Adrenal gland (tissue), 12 donors: ENCODE results near the gene ZNF18. TPM values are rescaled to one million over a fixed set of nuclear protein-coding genes. Genes with fewer than 3 reads are reported as not detected.

ENCODE experiments used
- DNase-seq, 7 donors: peaks; one replicate each; pipeline ENCODE4 v3.0.0-alpha.2; 2019 to 2020
- H3K27ac ChIP-seq, 5 donors: fragments of 200-600 bp; sonication (generic) in 4 of 5; 1 replicate in 3 of 5; 2 replicates in 2 of 5; pipeline versions ENCODE4 v1.5.1 to v1.8.0; 2016 to 2020; ENCODE audit warnings: mild to moderate bottlenecking in 1 of 5
- H3K27me3 ChIP-seq: fragments of 200-600 bp; 2 replicates; pipeline ENCODE4 v1.8.0; 2021
- H3K36me3 ChIP-seq, 2 donors: fragments of 200-600 bp; replicated peaks in 1 of 2; 1 replicate in 1 of 2; 2 replicates in 1 of 2; pipeline versions ENCODE4 v1.5.1 to v1.8.0; 2018 to 2022
- H3K4me1 ChIP-seq, 2 donors: fragments of 200-600 bp; replicated peaks in 1 of 2; 1 replicate in 1 of 2; 2 replicates in 1 of 2; pipeline versions ENCODE4 v1.5.1 to v1.8.0; 2018 to 2021
- H3K4me3 ChIP-seq, 4 donors: fragments of 200-600 bp; sonication (generic) in 3 of 4; one replicate each; pipeline ENCODE4 v1.5.1; 2016 to 2018
- H3K9me3 ChIP-seq, 3 donors: fragments of 200-600 bp; sonication (generic) in 1 of 3; replicated peaks in 1 of 3; 1 replicate in 2 of 3; 2 replicates in 1 of 3; pipeline versions ENCODE4 v1.5.1 to v1.8.0; 2016 to 2021
- POLR2A ChIP-seq, 2 donors: fragments of 450-650 bp; IDR thresholded peaks; one replicate each; pipeline ENCODE4 v1.6.1; 2017; ENCODE audit warnings: antibody characterized with exemption in 2 of 2, mild to moderate bottlenecking in 2 of 2, moderate library complexity in 1 of 2
- WGBS, 4 donors: extraction: QIAGEN DNeasy Blood & Tissue Kit in 2 of 4; methylation state at CpG; one replicate each; pipeline versions ENCODE4 v1.1.5 to v1.1.7; 2013 to 2017; 5-methylcytosine and 5-hydroxymethylcytosine counted together
- intact Hi-C, 2 donors: fragments of 100-400 bp; cut with DNase I; formaldehyde crosslinking; loops; one replicate each; pipeline versions ENCODE4 v1.14.1 to v1.15.0; 2022 to 2023
- polyA plus RNA-seq, 3 donors: library from polyadenylated mRNA; stranded (reverse); fragments of 200-250 nt in 2 of 3; fragments of 350-450 nt in 1 of 3; fragmentation: Illumina TruSeq in 1 of 3; extraction: RNeasy Lipid Tissue Mini Kit (QIAGEN cat#74804) in 1 of 3; gene quantifications; one replicate each; pipeline ENCODE4 v1.2.3, GENCODE V29; 2013 to 2014
- total RNA-seq, 9 donors: library from RNA; depleted of rRNA in 4 of 9; stranded (reverse); fragments of >200 nt in 4 of 9; fragments of 120-200 nt in 1 of 9; fragmentation: NEBNext Ultra II Directional in 1 of 9; extraction: Animal tissue kit (Norgen Biotek cat#: 25700) in 1 of 9; gene quantifications; one replicate each; pipeline versions ENCODE4 v1.1.0 to v1.2.4, GENCODE V29; 2013 to 2023
- TF ChIP-seq, protein P1 (sequence below), 6 experiments: fragments of 450-650 bp in 4 of 6; fragments of 200-600 bp in 2 of 6; sonication (generic) in 1 of 6; IDR thresholded peaks; 1 replicate in 5 of 6; 2 replicates in 1 of 6; pipeline versions ENCODE4 v1.5.1 to v1.8.0; 2016 to 2021; ENCODE audit warnings: antibody characterized with exemption in 6 of 6, mild to moderate bottlenecking in 2 of 6, moderate library complexity in 1 of 6
- donor health status: healthy with polysubstance abuse.
- donor health status: Bipolar disorder and iron deficiency.
- donor health status: DM: yes; HTN: yes; CAD: no.
- donor health status: DM: no; HTN: no; CAD: no.
- donor health status: DM: no; HTN: no; CAD: no.
- donor health status: DM: yes; HTN: yes; CAD: no.

Gene ZNF18
- total and polyA plus RNA-seq, 12 donors = 3.4 to 17.5 (median 6.3) TPM

DNA sequence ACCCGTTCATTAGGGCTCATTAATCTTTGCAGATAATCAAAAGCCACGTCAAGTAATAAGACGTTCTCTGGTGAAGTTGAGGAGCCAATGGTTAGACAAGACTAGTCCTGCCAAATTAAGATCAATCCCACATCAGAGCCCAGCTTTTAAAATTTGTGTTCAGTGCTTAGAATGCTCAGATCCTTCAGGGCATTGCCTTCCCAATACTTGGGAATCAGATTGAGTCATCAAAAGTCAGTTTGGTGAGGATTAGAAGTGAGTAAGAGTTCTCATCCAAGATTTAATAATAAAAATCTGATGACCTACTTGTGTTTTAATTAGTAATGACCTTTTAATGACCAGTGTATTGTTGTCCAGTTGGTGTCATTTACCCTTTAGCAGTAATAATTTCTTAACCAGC, 43.2 kb upstream of the ZNF18 start:
- intact Hi-C loops = loop anchor here in 1 of 2 donors (10.0 kb wide), 1 partner anchor 64 kb away; no protein-coding TSS in a partner anchor
- TF ChIP-seq, protein P1, sequence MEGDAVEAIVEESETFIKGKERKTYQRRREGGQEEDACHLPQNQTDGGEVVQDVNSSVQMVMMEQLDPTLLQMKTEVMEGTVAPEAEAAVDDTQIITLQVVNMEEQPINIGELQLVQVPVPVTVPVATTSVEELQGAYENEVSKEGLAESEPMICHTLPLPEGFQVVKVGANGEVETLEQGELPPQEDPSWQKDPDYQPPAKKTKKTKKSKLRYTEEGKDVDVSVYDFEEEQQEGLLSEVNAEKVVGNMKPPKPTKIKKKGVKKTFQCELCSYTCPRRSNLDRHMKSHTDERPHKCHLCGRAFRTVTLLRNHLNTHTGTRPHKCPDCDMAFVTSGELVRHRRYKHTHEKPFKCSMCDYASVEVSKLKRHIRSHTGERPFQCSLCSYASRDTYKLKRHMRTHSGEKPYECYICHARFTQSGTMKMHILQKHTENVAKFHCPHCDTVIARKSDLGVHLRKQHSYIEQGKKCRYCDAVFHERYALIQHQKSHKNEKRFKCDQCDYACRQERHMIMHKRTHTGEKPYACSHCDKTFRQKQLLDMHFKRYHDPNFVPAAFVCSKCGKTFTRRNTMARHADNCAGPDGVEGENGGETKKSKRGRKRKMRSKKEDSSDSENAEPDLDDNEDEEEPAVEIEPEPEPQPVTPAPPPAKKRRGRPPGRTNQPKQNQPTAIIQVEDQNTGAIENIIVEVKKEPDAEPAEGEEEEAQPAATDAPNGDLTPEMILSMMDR (IDR thresholded peaks at IDR 0.05) = no peak
- TF ChIP-seq POLR2A (IDR thresholded peaks at IDR 0.05) = no peak

DNA sequence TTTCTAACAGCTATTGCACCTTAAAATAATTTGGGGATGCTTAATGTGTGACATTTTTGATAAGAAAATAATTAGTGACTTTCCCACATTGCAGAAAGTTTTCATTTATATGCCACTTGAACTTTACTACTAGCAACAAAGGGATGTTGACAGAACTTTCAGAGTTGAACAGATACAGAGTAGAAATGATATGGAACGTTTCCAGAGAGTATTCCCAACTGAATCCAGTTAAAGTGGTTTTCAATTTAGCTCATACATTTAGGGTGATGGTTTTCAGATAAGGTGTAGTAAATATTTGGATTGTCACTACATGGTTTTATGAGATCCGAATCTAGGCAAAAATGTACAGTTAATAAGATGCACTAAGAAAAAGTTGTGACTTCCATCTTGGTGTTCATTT, 40.7 kb upstream of the ZNF18 start:
- H3K4me3 ChIP-seq = no peak overlapping the region
- intact Hi-C loops = no loop called here
- no peak for DNase-seq
- H3K36me3 ChIP-seq = no peaks in the 10 kb centered on the region
- H3K9me3 ChIP-seq = no peaks in the 10 kb centered on the region
- no peak for TF ChIP-seq POLR2A (IDR thresholded peaks at IDR 0.05)
- TF ChIP-seq, protein P1 (IDR thresholded peaks at IDR 0.05) = no peak
- H3K27me3 ChIP-seq = no peaks in the 10 kb centered on the region
- H3K4me1 ChIP-seq = peaks cover 4 to 59% of the 10 kb centered on the region in 2 donors
- 41 to 59% (median 49%) methylated on average over 2 of the region's 2 CpGs for WGBS, 4 donors
- H3K27ac ChIP-seq = no peak overlapping the region

More for the DNA sequence above, 43.2 kb upstream of the ZNF18 start:
- Histone ChIP-seq H3K9me3 (no peaks in the 10 kb centered on the region), H3K27ac (no peak overlapping the region), H3K4me3 (no peak overlapping the region), H3K4me1 (peaks cover 9 to 62% of the 10 kb centered on the region in 2 donors), H3K27me3 (no peaks in the 10 kb centered on the region), H3K36me3 (no peaks in the 10 kb centered on the region)
- 49 to 63% (median 61%) methylated on average over 3 of the region's 3 CpGs for WGBS, 4 donors
- no peak for DNase-seq

DNA sequence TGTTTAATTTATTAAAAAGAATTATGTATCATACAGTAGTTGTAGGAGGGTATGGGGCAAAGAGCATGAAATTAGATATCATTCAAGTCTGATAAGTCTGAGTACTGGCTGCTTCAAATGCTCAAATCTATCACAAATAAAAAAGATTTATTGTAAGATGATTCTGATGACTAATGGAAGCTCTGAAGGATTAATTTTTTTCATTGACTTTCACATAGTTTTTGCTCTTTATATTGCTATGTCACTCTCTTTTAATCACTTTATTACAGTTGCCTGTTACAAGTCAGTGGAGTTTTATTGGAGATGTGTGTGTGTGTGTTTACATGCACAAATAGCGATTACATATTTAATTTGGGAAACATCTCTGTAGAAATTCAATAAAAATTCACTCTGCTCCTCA, 38.4 kb upstream of the ZNF18 start:
- WGBS, 4 donors = 54 to 93% (median 92%) methylated on average over 1 of the region's 1 CpG
- Histone ChIP-seq H3K4me3 (no peak overlapping the region), H3K36me3 (no peaks in the 10 kb centered on the region), H3K9me3 (no peaks in the 10 kb centered on the region), H3K27ac (no peak overlapping the region), H3K4me1 (peaks cover 16 to 63% of the 10 kb centered on the region in 2 donors), H3K27me3 (no peaks in the 10 kb centered on the region)
- no peak for DNase-seq
- TF ChIP-seq, protein P1 (IDR thresholded peaks at IDR 0.05) = no peak
- TF ChIP-seq POLR2A (IDR thresholded peaks at IDR 0.05) = no peak
- intact Hi-C loops = no loop called here

DNA sequence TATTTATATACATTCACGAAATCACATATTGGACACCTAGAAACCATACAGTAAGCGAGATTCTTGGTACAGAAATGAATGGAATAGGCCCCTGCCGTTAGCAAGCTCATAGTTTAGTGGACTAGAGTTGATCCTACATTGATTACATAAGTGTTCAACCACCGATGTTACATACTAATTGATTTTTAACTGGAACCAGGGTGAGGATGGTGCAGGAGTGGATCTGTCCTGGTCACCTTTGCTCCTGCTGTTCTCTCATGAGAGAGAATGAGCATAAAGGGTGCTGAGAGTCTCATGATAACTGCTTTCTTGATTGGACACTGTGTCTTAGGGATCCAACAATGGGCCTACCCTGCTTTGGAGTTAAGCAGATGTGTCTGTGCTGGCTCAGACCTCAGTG, 37.3 kb upstream of the ZNF18 start:
- Histone ChIP-seq H3K9me3 (no peaks in the 10 kb centered on the region), H3K27me3 (no peaks in the 10 kb centered on the region), H3K36me3 (no peaks in the 10 kb centered on the region), H3K4me1 (peaks cover 14 to 56% of the 10 kb centered on the region in 2 donors), H3K27ac (no peak overlapping the region), H3K4me3 (no peak overlapping the region)
- no peak for TF ChIP-seq POLR2A (IDR thresholded peaks at IDR 0.05)
- TF ChIP-seq, protein P1 (IDR thresholded peaks at IDR 0.05) = no peak
- intact Hi-C loops = no loop called here
- WGBS, 4 donors = 96 to 97% (median 96%) methylated on average over 4 of the region's 4 CpGs
- DNase-seq = no peak
